GM18526 (cell line): ENCODE results near the gene FAT1.

Experiments used
- POLR2A ChIP-seq: IDR thresholded peaks from 3 replicates; pipeline ENCODE4 v1.6.1; 2011; ENCODE audit not compliant: insufficient read length; ENCODE audit errors: extremely low read depth

The FAT1 gene

DNA sequence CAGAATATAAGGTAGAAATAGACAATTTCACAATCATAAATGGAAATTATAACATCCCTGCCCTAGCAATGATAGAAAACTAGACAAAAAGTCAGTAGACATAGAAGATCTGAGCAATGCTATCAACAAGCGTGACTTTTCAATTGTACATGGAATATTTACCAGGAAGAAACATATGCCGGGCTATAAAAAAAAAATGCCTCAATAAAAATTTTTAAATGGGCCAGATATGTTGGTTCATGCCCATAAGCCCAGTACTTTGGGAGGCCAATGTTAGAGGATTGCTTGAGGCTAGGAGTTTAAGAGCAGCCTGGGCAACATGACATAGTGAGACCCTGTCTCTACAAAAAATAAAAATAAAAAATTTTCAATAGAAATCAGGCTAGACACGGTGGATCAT is 163.0 kb downstream of the FAT1 start:
- no peak for TF ChIP-seq POLR2A

GRCh38 chr4:186557486-186557885 is 166.2 kb downstream of the FAT1 start:
- TF ChIP-seq POLR2A = no peak

- TF ChIP-seq POLR2A = no peak
These were observed 166.6 kb downstream of the FAT1 start for GRCh38 chr4:186557061-186557460.

GRCh38 chr4:186554914-186555827 is 168.5 kb downstream of the FAT1 start, which contains the start of gene MTNR1A:
TSS of gene MTNR1A (minus strand) at chr4:186555567. CDS start at chr4:186555365, 202 bp downstream.
- no peak for TF ChIP-seq POLR2A

DNA sequence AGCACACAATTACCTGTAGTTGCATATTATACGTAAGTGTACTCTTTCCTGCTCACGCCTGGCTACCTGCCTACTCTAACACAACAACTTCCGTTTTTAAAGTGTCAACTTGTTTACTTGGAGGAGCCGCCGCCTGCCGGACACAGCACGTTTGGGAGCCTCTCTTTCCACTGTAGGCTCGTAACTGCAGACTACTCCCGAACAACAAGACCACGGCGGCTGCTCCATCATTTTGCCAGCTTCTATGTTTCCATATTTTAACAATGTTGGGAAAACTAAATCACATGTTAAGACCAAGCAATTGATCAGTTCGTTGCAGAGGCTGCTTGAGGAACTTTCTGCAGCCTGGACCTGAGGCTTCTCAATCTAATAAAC is 169.1 kb downstream of the FAT1 start:
- no peak for TF ChIP-seq POLR2A

- no peak for TF ChIP-seq POLR2A
These were observed 169.9 kb downstream of the FAT1 start for GRCh38 chr4:186553717-186554116.

- TF ChIP-seq POLR2A = no peak
These were observed 171.8 kb downstream of the FAT1 start for GRCh38 chr4:186551849-186552248.

DNA sequence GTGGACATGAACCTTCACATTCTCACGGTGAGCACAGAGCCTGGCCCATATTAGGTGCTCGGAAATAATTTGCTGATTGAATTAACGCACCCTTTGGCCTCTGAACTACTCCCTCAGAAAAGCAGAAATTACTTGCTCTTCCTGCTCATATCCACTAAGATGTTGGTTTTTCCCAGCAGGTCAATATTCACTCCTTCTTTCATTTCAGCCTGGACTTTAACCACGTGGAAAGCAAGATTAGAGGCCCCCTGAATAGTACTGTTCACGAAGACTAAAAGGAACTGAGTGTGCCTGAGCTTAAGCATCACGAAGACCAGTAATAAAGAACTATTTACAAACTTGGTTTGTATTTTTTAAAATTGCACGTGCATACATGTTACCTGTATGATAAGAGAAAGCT is 178.2 kb downstream of the FAT1 start:
- no peak for TF ChIP-seq POLR2A

DNA sequence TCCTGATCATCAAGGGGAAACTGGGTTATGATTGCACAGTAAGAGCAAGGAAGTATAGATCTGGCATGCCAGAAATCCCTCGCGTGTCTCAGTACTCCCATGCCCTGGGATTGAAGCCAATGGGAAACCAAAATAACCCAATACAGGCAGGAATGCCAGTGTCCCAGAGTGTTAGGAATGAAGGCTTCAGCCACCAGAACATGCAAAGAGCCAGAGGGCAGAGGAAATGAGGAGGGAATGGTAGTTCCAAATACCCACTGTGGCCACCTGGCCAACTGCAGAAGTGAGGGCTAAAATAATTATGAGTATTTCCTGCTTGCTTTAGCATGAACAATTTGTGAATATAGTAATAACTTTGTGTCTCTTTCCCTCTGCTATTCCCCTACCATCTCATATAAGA is 180.4 kb downstream of the FAT1 start:
- TF ChIP-seq POLR2A = no peak

GRCh38 chr4:186541801-186542200 is 181.9 kb downstream of the FAT1 start:
- TF ChIP-seq POLR2A = no peak

- no peak for TF ChIP-seq POLR2A
These were observed 185.7 kb downstream of the FAT1 start for GRCh38 chr4:186537843-186538521.
